Cardiac fibroblast (primary cell): ENCODE results near the gene MCOLN2.

Source experiments
- DNase-seq, 2 donors: peaks; one replicate each; pipeline versions ENCODE4 v3.0.0 to v3.0.0-alpha.2; 2010; ENCODE audit warnings: low read depth in 2 of 2
- H3K4me3 ChIP-seq, 2 donors: replicated peaks in 1 of 2; 1 replicate in 1 of 2; 2 replicates in 1 of 2; pipeline ENCODE4 v1.5.1; 2011; ENCODE audit warnings: low read depth in 2 of 2, low read length in 2 of 2, mild to moderate bottlenecking in 2 of 2, moderate library complexity in 1 of 2
- CTCF ChIP-seq: IDR thresholded peaks from one replicate; pipeline ENCODE4 v1.5.1; 2011; ENCODE audit warnings: low read depth, mild to moderate bottlenecking, low read length, inconsistent platforms

The MCOLN2 gene

GRCh38 chr1:84936116-84936810 is 60.6 kb downstream of the MCOLN2 start:
- H3K4me3 ChIP-seq, result no peak overlapping the region
- peak; percentile 82 to 83 for DNase-seq
- TF ChIP-seq CTCF, result peak; percentile 86

- no peak for DNase-seq
- no peak overlapping the region for H3K4me3 ChIP-seq
- no peak for TF ChIP-seq CTCF
Measured at GRCh38 chr1:84933011-84933611, 63.8 kb downstream of the MCOLN2 start.

GRCh38 chr1:84930831-84931230 is 66.1 kb downstream of the MCOLN2 start:
- no peak overlapping the region for H3K4me3 ChIP-seq
- TF ChIP-seq CTCF, result no peak
- DNase-seq, result no peak

- no peak overlapping the region for H3K4me3 ChIP-seq
- no peak for DNase-seq
- no peak for TF ChIP-seq CTCF
Measured at GRCh38 chr1:84930329-84930728, 66.6 kb downstream of the MCOLN2 start.

- no peak for TF ChIP-seq CTCF
- DNase-seq, result no peak
- H3K4me3 ChIP-seq, result no peak overlapping the region
Measured at GRCh38 chr1:84929581-84929980, 67.3 kb downstream of the MCOLN2 start.

- no peak overlapping the region for H3K4me3 ChIP-seq
- no peak for TF ChIP-seq CTCF
- no peak for DNase-seq
Measured at GRCh38 chr1:84928979-84929378, 67.9 kb downstream of the MCOLN2 start.
